Glomerular visceral epithelial cell (primary cell): ENCODE results near the gene CADPS2.
A peak's percentile ranks its signal among the peaks of the same experiment; 100 is the strongest.

Source experiments
- DNase-seq: peaks from one replicate; pipeline ENCODE4 v3.0.0-alpha.2; 2016; ENCODE audit errors: extremely low spot score

CADPS2 gene

GRCh38 chr7:122457325-122457724 is 428.9 kb downstream of the CADPS2 start:
- no peak for DNase-seq

DNA sequence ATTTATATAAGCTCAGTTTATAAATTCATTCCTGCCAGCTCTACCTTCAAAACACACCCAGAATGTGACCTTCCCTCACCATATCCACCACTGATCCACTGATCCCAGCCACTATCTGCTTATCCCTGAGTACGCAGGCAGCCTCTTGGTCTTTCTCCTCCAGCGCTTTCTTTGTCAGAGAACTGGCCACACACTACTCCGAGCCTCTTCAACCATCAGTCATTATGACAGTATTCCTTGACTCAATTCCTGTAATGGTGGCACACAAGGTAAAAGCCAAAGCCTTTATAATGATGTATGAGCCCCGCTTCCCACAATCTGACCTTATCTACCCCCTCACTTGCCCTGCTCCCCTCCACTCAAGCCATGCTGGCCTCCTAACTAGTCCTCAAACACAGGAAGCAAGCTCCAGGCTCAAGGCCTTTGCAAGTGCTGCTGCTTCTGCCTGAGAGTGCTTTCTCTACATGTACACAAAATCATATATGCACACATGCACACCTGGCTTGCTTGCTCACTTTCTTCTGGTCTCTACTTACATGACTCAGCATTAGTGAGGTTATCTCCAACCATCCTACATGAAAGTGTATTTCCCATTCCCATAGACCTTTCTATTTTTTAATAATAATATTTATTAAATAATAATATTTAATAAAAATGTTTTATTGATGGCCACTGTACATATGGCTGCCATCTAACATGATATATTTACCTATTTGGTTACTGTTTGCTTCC is 431.3 kb downstream of the CADPS2 start:
- DNase-seq: no peak

DNA sequence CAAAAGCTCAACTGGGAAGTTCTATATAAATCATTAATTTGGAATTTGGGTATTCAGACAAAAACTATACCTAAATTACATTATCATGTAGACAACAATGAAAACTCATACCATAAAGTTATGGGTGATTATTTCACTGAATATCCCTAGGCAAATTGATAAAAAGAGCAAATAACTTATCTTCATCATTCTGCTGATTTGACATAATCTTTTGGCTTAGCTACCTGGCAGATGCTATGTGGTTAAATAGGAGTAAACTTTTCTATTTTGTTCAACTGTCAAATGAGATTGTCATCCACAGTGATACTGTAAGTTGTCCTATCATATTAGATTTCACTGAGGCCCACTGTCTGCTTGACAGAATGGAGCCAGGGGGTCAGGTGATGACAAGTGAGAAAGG is 432.8 kb downstream of the CADPS2 start:
- DNase-seq: no peak

- no peak for DNase-seq
Measured at GRCh38 chr7:122448893-122449589, 437.2 kb downstream of the CADPS2 start.

GRCh38 chr7:122442929-122443328 is 443.3 kb downstream of the CADPS2 start:
- no peak for DNase-seq

GRCh38 chr7:122438492-122438891 is 447.8 kb downstream of the CADPS2 start:
- no peak for DNase-seq

- no peak for DNase-seq
Measured at GRCh38 chr7:122438006-122438405, 448.3 kb downstream of the CADPS2 start.

GRCh38 chr7:122433765-122434164 is 452.5 kb downstream of the CADPS2 start:
- no peak for DNase-seq

GRCh38 chr7:122430710-122431109 is 455.6 kb downstream of the CADPS2 start:
- DNase-seq: no peak

GRCh38 chr7:122429926-122430325 is 456.3 kb downstream of the CADPS2 start:
- DNase-seq: no peak

- no peak for DNase-seq
Measured at GRCh38 chr7:122425731-122426130, 460.5 kb downstream of the CADPS2 start.

- DNase-seq: no peak
Measured at GRCh38 chr7:122423591-122423990, 462.7 kb downstream of the CADPS2 start.

GRCh38 chr7:122416336-122416735 is 469.9 kb downstream of the CADPS2 start:
- no peak for DNase-seq

DNA sequence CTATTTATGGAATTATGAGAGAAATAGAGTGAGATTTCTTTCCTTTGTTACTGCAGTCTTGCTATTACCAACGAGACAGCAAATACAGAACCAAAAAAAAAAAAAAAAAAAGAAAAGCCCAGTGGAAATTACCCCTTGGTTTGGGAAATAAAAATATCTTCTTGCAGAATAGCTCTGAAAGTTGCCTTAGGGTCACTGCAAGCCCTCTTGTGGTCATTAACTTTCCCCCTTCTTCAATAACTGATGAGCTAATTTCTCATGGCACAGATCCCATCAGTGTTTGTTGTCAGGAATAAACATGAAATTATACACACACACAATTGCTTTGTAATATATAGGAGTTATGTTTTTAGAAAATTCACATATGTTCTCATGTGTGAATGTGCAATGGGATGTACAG is 470.8 kb downstream of the CADPS2 start:
- DNase-seq: no peak

- DNase-seq: no peak
Measured at GRCh38 chr7:122413339-122413738, 472.9 kb downstream of the CADPS2 start.

DNA sequence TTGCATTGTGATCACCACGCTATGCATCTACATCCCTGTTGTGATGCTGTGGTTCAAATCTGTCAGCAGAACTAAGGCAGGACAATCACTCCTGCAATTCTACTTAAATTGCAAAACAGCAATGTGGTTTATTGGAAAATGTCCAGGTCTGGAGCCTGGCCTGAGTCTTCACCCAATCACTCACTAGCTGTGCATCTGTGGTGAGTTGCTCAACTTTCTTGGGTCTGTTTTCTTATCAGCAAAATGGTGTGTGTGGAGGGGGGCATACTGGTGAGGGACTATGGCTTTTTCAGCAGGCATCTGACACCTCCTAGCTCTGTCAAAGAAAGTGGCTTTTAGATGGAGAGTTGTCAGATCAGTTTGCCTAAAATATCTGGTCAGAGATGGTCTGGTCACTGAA is 473.4 kb downstream of the CADPS2 start:
- DNase-seq: peak; percentile 20

DNA sequence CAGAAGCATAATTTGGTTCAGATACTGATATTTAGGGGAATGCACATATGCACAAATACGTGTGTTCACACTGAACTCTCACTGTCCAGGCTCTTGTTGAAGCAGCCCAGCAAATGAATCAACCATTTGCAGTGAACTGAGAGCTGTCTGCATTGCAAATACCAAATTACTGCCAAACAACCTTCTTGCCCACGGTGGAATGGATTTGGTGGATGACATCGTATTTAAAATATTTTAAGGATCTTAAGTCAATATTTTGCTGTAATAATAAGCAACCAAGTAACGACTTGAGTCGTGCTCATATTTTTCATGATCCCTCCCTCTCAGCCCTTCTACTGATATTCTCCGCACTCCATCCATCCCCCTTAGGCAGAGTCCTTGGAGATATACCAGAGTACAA is 473.8 kb downstream of the CADPS2 start:
- DNase-seq: peak; percentile 2

DNA sequence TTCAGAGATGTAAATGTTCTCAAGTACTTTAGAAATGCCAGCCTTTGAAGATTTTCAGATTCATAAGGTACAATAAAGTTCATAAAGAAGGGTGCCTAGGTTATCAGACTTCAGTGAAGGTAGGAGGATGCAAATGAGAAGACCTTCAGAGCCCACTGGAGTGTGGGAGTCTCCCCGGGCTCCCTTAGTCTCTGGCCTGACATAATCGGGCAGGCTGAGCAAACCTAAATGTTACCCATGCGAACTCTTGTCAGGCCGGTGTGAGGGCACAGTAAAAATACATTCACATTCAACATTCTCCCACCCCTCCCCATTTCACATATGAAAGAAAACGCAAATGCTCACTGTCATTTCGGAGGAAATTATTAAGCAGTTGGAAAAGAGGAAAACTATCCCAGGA is 479.1 kb downstream of the CADPS2 start:
- no peak for DNase-seq

DNA sequence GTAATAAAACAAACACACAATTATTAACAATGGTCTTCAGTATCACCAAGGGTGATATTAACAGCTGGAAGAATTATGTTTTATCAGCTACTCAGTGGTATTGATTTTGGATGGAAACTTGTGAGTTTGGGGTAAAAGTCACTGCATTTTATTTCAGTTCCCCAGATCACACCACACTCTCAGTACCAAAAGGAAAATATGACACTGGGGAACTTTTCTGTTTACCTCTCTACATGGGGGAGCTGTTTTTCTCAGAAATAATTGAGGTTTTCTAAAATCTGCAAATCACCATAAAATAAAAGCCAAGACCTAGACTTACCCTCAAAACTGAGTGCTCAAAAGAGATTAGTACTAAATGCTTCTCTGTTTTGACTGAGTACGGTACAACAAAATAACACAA is 483.1 kb downstream of the CADPS2 start:
- DNase-seq: no peak

DNA sequence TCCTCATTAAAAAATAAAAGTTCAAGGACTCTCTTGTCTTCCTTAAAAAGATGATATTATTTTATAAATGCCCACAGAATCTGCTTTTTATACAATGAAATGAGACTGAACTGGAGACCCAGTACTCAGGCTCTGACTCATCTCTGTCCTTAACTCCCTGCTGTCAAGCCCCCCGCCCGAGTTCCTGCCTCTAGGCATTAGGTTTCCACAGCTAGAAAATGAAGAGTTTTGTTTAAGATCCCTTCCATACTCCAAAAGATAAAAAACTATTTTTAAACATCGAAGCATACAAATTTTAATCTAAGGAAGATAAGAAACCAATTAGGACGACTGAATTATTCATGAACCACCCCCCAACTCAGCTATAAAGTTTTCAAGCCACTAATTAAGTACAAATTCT is 484.0 kb downstream of the CADPS2 start:
- DNase-seq: no peak

DNA sequence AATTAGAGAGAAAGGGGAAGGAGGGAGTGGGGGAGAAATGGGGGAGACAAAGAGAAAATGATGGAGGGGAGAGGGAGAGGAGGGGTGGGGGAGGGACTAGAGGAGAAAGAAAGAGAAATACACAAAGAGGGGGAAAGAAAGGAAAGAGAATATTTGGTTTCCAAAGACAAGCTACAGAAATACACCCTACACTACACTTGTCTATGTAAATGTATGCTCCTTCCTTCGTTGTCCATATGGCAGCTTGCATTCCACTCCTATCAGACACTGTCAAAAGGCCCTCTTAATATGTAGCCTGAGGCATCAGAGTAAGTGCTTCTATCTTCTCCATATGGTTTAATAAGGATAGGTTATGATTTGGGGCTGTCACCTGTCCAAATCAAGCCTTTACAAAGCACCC is 488.9 kb downstream of the CADPS2 start:
- no peak for DNase-seq

GRCh38 chr7:122394512-122394911 is 491.7 kb downstream of the CADPS2 start:
- no peak for DNase-seq

GRCh38 chr7:122384528-122384927 is 501.7 kb downstream of the CADPS2 start:
- DNase-seq: no peak

DNA sequence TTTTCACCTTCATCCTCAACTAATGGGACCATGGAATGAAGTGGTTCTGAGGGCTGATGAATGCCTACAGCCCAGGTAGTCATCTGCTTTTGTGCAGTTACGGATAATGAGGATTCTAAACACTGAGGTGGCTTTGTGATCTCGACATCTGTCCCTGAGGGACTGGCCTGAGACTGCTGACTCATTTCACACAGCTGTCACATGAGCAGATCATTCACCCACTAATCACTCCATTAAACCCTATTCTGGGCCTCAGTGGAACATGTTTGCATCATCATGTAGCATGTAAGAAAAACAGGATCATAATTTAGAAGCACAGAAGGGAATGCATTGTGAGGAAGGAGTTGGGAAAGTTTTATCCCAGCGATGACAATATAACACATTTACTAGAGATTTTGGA is 502.3 kb downstream of the CADPS2 start:
- DNase-seq: no peak
